ENCODE measurements around the gene SH2D3A.

DNA sequence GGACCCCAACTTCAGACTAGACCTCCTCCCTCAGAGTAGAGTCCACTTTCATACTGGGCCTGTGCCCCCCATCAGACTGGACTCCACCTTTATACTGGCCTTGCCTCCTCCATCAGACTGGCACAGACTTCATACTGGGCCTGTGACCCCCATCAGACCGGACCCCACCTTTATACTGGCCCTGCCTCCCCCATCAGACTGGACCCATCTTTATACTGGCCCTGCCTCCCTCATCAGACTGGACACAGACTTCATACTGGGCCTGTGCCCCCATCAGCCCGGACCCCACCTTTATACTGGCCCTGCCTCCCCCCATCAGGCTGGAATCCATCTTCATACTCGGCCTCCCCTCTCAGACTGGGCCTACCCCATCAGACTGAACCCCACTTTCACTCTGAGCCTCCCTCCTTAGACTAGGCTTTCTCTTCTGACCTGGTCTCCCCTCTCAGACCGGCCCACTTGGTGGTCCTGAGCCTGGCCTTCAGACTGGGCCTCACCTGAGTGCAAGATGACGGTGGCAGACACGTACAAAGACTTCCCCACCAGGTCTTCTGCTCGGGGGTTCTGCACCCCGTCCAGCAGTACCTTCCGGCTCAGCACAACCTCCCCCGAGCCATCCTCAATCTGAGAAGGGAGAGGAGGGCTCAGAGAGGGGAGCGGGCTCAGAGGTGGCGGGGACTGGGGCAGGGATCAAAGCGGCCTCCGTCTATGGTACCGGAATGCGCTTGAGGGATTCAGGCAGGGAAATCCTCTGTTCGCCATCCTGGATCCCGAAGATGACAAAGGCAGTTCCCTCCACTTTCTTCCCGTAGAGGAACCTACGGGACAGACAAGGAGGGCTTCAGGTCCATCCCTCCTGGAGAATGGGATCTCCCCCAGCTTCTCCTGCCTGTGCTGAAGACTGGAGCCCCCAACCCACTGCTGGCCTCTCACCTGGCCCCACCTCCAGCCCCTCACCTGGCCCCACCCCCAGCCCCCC lies 54.3 kb downstream of the SH2D3A start:
- TF ChIP-seq POLR2A (IDR thresholded peaks at IDR 0.05; ENCODE audit: extremely low read depth, insufficient read length) (no peak), MAX (IDR thresholded peaks at IDR 0.05; ENCODE audit: low read depth, low read length) (no peak)
- TF ChIP-seq, protein P1, sequence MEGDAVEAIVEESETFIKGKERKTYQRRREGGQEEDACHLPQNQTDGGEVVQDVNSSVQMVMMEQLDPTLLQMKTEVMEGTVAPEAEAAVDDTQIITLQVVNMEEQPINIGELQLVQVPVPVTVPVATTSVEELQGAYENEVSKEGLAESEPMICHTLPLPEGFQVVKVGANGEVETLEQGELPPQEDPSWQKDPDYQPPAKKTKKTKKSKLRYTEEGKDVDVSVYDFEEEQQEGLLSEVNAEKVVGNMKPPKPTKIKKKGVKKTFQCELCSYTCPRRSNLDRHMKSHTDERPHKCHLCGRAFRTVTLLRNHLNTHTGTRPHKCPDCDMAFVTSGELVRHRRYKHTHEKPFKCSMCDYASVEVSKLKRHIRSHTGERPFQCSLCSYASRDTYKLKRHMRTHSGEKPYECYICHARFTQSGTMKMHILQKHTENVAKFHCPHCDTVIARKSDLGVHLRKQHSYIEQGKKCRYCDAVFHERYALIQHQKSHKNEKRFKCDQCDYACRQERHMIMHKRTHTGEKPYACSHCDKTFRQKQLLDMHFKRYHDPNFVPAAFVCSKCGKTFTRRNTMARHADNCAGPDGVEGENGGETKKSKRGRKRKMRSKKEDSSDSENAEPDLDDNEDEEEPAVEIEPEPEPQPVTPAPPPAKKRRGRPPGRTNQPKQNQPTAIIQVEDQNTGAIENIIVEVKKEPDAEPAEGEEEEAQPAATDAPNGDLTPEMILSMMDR (IDR thresholded peaks at IDR 0.05; ENCODE audit: low read depth, low read length): no peak
